PC-3 (cell line): ENCODE results near the gene TIE1. TPM values are rescaled to one million over a fixed set of nuclear protein-coding genes. Genes with fewer than 3 reads are reported as not detected.
A peak's percentile ranks its signal among the peaks of the same experiment; 100 is the strongest.

ENCODE experiments used
- ATAC-seq: fragments of 200-7000 bp; cut with Tn5 transposase; 2 replicates; pipeline ENCODE4 v1.9.1; 2020; ENCODE audit warnings: mild to moderate bottlenecking, moderate library complexity
- BruUV-seq: library from RNA; stranded (reverse); fragments of 400-500 nt; replicated peaks from 2 replicates; lab custom pipeline; 2021; lab: Mats Ljungman, UMichigan
- CTCF ChIA-PET: fragments of 300-600 bp; sonication (Branson Sonifier 250); formaldehyde crosslinking; loops from one replicate; lab custom pipeline; 2022; ENCODE audit warnings: antibody characterized with exemption; lab: Charles Lee
- POLR2A ChIA-PET: fragments of 300-600 bp; sonication (Branson Sonifier 250); formaldehyde crosslinking; loops from one replicate; lab custom pipeline; 2022; ENCODE audit warnings: antibody characterized with exemption; ENCODE audit not compliant: unreplicated experiment; lab: Charles Lee
- DNase-seq: peaks from one replicate; pipeline ENCODE4 v3.0.0-alpha.2; 2015
- H2AFZ ChIP-seq: fragments of 300-600 bp; sonication (generic); 2 replicates; pipeline ENCODE4 v1.6.0; 2016; ENCODE audit warnings: antibody characterized with exemption, low read length
- H3F3A ChIP-seq: fragments of 300-600 bp; sonication (generic); one replicate; pipeline ENCODE4 v1.6.0; 2017; ENCODE audit warnings: antibody characterized with exemption, low read length, control low read depth, mild to moderate bottlenecking; ENCODE audit not compliant: unreplicated experiment
- H3K27ac ChIP-seq: fragments of 300-600 bp; sonication (generic); 2 replicates; pipeline ENCODE4 v1.5.1; 2016; ENCODE audit warnings: mild to moderate bottlenecking, low read length
- H3K27me3 ChIP-seq: fragments of 300-600 bp; sonication (generic); 2 replicates; pipeline ENCODE4 v1.6.1; 2016; ENCODE audit warnings: low read length, mixed read lengths
- H3K36me3 ChIP-seq: fragments of 300-600 bp; sonication (generic); 2 replicates; pipeline ENCODE4 v1.6.1; 2016; ENCODE audit warnings: low read depth, mixed run types, low read length, mixed read lengths
- H3K4me1 ChIP-seq: fragments of 300-600 bp; sonication (generic); 2 replicates; pipeline ENCODE4 v1.5.1; 2016; ENCODE audit warnings: low read length; ENCODE audit not compliant: insufficient read depth
- H3K4me2 ChIP-seq: fragments of 300-600 bp; sonication (generic); 2 replicates; pipeline ENCODE4 v1.6.0; 2016; ENCODE audit warnings: low read length
- H3K4me3 ChIP-seq: fragments of 300-600 bp; sonication (generic); 2 replicates; pipeline ENCODE4 v1.5.1; 2016; ENCODE audit warnings: mild to moderate bottlenecking, low read length, mixed read lengths
- H3K79me2 ChIP-seq: fragments of 300-600 bp; sonication (generic); 2 replicates; pipeline ENCODE4 v1.6.1; 2017; ENCODE audit warnings: low read length, mixed read lengths
- H3K9ac ChIP-seq: fragments of 300-600 bp; sonication (generic); 2 replicates; pipeline ENCODE4 v1.6.0; 2016; ENCODE audit warnings: mild to moderate bottlenecking, low read length
- H3K9me2 ChIP-seq: fragments of 300-600 bp; sonication (generic); replicated peaks from 2 replicates; pipeline ENCODE4 v1.6.1; 2016; ENCODE audit warnings: mixed run types, low read length, mixed read lengths
- H3K9me3 ChIP-seq: fragments of 300-600 bp; sonication (generic); 2 replicates; pipeline ENCODE4 v1.6.1; 2016; ENCODE audit warnings: low read length, mixed read lengths
- H4K20me1 ChIP-seq: fragments of 300-600 bp; sonication (generic); 2 replicates; pipeline ENCODE4 v1.6.1; 2016; ENCODE audit warnings: low read length, mixed read lengths
- CTCF ChIP-seq: fragments of 300-600 bp; sonication (generic); conservative IDR thresholded peaks from 2 replicates; pipeline ENCODE4 v1.5.1; 2017; ENCODE audit warnings: antibody characterized with exemption, low read depth, mild to moderate bottlenecking, low read length
- EZH2 ChIP-seq: fragments of 300-600 bp; sonication (generic); IDR thresholded peaks from one replicate; pipeline ENCODE4 v1.6.1; 2017; ENCODE audit warnings: antibody characterized with exemption, mild to moderate bottlenecking, low read length; ENCODE audit not compliant: unreplicated experiment
- EZH2phosphoT487 ChIP-seq: fragments of 300-600 bp; sonication (generic); IDR thresholded peaks from 2 replicates; pipeline ENCODE4 v1.6.1; 2018; ENCODE audit warnings: mild to moderate bottlenecking, antibody characterized with exemption, low read length, borderline replicate concordance
- intact Hi-C: fragments of 100-400 bp; cut with micrococcal nuclease; formaldehyde crosslinking; loops from 2 replicates; pipeline ENCODE4 v1.9.0; 2023
- total RNA-seq: library from RNA; depleted of rRNA; stranded (reverse); fragments of >200 nt; gene quantifications from 2 replicates; pipeline ENCODE4 v1.2.3, GENCODE V29; 2014

Gene TIE1
- total RNA-seq, 1 experiment from 2014 or later = 1.5 TPM

DNA sequence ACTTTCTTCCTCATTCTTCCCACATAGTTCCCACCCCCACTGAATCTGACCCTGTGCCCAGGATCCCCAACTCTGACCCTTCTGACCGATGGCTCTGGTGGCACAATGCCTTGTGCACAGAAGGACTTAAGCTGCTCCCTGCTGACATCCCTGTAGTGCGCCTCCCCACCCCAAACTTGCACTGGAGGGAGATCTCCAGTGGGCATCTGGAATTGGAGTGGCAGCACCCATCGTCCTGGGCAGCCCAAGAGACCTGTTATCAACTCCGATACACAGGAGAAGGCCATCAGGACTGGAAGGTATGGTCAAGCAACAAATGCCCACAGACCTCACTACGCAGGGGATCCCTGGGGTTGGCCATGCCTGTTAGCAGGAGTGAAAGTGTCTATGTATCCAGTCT, 45.9 kb downstream of the TIE1 start:
- BruUV-seq = no TSS peak
- H3K4me3 ChIP-seq = no peak overlapping the region
- no peaks in the 10 kb centered on the region for H3K36me3 ChIP-seq
- TF ChIP-seq EZH2phosphoT487 = no peak
- TF ChIP-seq EZH2 = no peak
- no peak for TF ChIP-seq CTCF
- CTCF ChIA-PET = no interaction called here
- no peaks in the 10 kb centered on the region for H3K9me3 ChIP-seq
- POLR2A ChIA-PET = no interaction called here
- intact Hi-C loops = loop anchor here (5.0 kb wide), 1 partner anchor 59 kb away; the partner anchor contains the start of gene C1orf210
- no peak overlapping the region for H2AFZ ChIP-seq
- H3K4me2 ChIP-seq = no peak overlapping the region
- no peaks in the 10 kb centered on the region for H3K27me3 ChIP-seq
- no peaks in the 10 kb centered on the region for H3K79me2 ChIP-seq
- peaks cover 47% of the 10 kb centered on the region for H3K4me1 ChIP-seq
- H3F3A ChIP-seq = no peaks in the 10 kb centered on the region
- no peaks in the 10 kb centered on the region for H4K20me1 ChIP-seq
- no peak overlapping the region for H3K9ac ChIP-seq
- no peaks in the 10 kb centered on the region for H3K9me2 ChIP-seq
- ATAC-seq (no peak), DNase-seq (no peak)
- no peak overlapping the region for H3K27ac ChIP-seq

- Histone ChIP-seq H3F3A (no peaks in the 10 kb centered on the region), H3K9ac (peak overlapping the region; percentile 82), H3K36me3 (no peaks in the 10 kb centered on the region), H3K4me1 (peaks cover 46% of the 10 kb centered on the region), H3K27ac (peak overlapping the region; percentile 88), H3K4me2 (peak overlapping the region; percentile 79), H2AFZ (peak overlapping the region; percentile 75), H3K9me2 (no peaks in the 10 kb centered on the region), H3K79me2 (no peaks in the 10 kb centered on the region), H3K4me3 (peak overlapping the region; percentile 70), H3K9me3 (no peaks in the 10 kb centered on the region), H4K20me1 (no peaks in the 10 kb centered on the region), H3K27me3 (no peaks in the 10 kb centered on the region)
- POLR2A ChIA-PET = interaction anchor here (0.7 kb wide), 2 partner anchors 10 to 63 kb away, joined by 3 read pairs; partner anchors contain the start of genes C1orf210 and CDC20
- TSS peak; percentile 74 for BruUV-seq
- ATAC-seq = peak; percentile 15
- no peak for DNase-seq
- intact Hi-C loops = loop anchor here (5.0 kb wide), 1 partner anchor 61 kb away; the partner anchor contains the start of gene C1orf210
- TF ChIP-seq EZH2 = no peak
- CTCF ChIA-PET = interaction anchor here (0.8 kb wide), 1 partner anchor 35 kb away, joined by 4 read pairs; no protein-coding TSS in a partner anchor
Observed at GRCh38 chr1:43348343-43348808, 47.6 kb downstream of the TIE1 start.

DNA sequence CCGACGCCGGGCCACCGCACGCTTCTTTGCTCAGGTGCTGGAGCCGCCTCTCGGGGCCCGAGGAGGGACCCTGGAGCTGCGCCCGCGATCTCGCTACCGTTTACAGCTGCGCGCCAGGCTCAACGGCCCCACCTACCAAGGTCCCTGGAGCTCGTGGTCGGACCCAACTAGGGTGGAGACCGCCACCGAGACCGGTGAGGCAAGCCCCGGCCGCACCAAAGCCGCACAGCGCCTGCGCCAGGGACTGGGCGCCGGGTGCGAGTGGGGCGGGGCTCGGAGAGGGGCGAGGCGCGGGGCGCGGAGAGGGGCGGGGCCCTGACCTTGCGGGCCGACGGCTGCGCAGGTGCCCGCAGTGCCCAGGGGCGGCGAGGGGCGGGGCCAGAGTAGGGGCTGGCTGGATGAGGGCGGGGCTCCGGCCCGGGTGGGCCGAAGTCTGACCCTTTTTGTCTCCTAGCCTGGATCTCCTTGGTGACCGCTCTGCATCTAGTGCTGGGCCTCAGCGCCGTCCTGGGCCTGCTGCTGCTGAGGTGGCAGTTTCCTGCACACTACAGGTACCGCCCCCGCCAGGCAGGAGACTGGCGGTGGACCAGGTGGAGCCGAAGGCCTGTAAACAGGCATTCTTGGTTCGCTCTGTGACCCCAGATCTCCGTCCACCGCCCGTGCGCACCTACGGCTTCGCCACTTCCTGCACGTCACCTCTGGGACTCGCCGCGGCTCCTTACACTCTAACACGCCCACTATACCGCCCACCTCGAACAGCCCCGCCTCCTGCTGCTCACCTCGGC, 48.2 kb downstream of the TIE1 start:
- H3K4me2 ChIP-seq = peak overlapping the region; percentile 79
- peak overlapping the region; percentile 70 for H3K4me3 ChIP-seq
- BruUV-seq = no TSS peak
- ChIA-PET CTCF (interaction anchor here (0.8 kb wide), 1 partner anchor 35 kb away, joined by 4 read pairs; no protein-coding TSS in a partner anchor), POLR2A (interaction anchor here (0.7 kb wide), 1 partner anchor 10 kb away, joined by 3 read pairs; the partner anchor contains the start of gene CDC20)
- H3K4me1 ChIP-seq = peaks cover 40% of the 10 kb centered on the region
- ATAC-seq (peak; percentile 75), DNase-seq (peak; percentile 91)
- intact Hi-C loops = loop anchor here (1.0 to 5.0 kb wide), 2 partner anchors 40 to 62 kb away; partner anchors contain the start of genes C1orf210, MED8 and SZT2
- peak overlapping the region; percentile 82 for H3K9ac ChIP-seq
- no peaks in the 10 kb centered on the region for H3K27me3 ChIP-seq
- H2AFZ ChIP-seq = peak overlapping the region; percentile 75
- peak overlapping the region; percentile 88 for H3K27ac ChIP-seq
- H4K20me1 ChIP-seq = no peaks in the 10 kb centered on the region
- H3K9me3 ChIP-seq = no peaks in the 10 kb centered on the region
- H3K79me2 ChIP-seq = no peaks in the 10 kb centered on the region
- H3K36me3 ChIP-seq = no peaks in the 10 kb centered on the region
- H3K9me2 ChIP-seq = no peaks in the 10 kb centered on the region
- TF ChIP-seq EZH2 = no peak
- TF ChIP-seq CTCF = no peak
- TF ChIP-seq EZH2phosphoT487 = no peak
- H3F3A ChIP-seq = no peaks in the 10 kb centered on the region
